Measurements from ENCODE around the gene DSC1. TPM values are rescaled to one million over a fixed set of nuclear protein-coding genes. Genes with fewer than 3 reads are reported as not detected.

The DSC1 gene
- total and polyA plus RNA-seq, 2 experiments from 2014 or later: not detected

DNA sequence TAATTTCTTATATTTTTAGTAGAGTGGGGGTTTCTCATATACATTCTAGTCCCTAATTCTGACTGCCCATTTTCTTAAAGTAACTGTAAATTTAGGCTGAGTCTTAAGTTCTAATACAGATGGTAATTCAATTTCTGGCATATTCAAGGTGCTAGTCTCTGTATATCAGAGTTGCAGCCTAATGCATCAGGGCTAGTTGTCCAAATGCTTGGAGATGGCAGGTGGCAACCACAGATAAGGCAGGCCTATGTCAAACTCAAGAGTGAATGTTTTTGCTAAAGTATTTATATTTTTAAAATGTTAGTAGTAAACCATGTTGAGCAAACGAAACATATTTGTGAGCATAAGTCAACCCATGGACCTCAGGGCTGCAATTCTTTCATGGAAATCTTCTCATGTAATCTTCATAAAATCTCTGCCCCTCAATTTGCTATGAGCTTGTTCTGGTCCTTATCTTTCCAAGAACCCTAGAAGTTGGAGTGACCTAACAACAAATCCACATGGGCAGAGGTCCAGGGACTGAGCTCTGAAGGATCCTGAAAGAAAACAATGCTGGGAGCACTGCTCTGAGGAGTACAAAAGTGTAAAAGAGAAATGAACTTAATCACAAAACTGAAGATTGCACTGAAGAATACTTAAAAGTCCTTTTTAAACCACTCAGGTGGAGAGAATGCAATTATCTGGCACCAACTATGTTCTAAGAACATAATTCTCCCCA, 33.1 kb downstream of the DSC1 start:
- Histone ChIP-seq H3K27me3 (ENCODE audit: insufficient read depth) (no peaks in the 10 kb centered on the region), H3K4me2 (no peak overlapping the region), H2AFZ (no peak overlapping the region), H3K4me3 (no peak overlapping the region), H3F3A (replicated peaks; ENCODE audit: low read depth) (no peaks in the 10 kb centered on the region), H3K27ac (ENCODE audit: low read depth) (no peak overlapping the region), H3K4me1 (ENCODE audit: insufficient read depth) (no peaks in the 10 kb centered on the region), H3K36me3 (ENCODE audit: insufficient read depth) (no peaks in the 10 kb centered on the region), H3K9me2 (ENCODE audit: insufficient read depth) (no peaks in the 10 kb centered on the region), H3K79me2 (replicated peaks; ENCODE audit: insufficient read depth) (no peaks in the 10 kb centered on the region), H4K20me1 (replicated peaks; ENCODE audit: insufficient read depth) (no peaks in the 10 kb centered on the region)
- Mint-ChIP-seq H3K9me3 (no peaks in the 10 kb centered on the region), H3K27ac (no peak overlapping the region; the same call in 1 of the 2 replicates), H3K36me3 (ENCODE audit: low read depth) (no peaks in the 10 kb centered on the region), H3K27me3 (ENCODE audit: insufficient read depth, low read depth, poor library complexity) (no peaks in the 10 kb centered on the region), H3K4me3 (no peak overlapping the region), H3K4me1 (no peaks in the 10 kb centered on the region; the same call in 2 of the 3 replicates)
- DNase-seq (ENCODE audit: low spot score): no peak
- no peak for TF ChIP-seq REST (IDR thresholded peaks at IDR 0.05; ENCODE audit: unreplicated experiment)
- TF ChIP-seq NANOG (IDR thresholded peaks at IDR 0.05; ENCODE audit: borderline replicate concordance): no peak
- TF ChIP-seq, protein P1, sequence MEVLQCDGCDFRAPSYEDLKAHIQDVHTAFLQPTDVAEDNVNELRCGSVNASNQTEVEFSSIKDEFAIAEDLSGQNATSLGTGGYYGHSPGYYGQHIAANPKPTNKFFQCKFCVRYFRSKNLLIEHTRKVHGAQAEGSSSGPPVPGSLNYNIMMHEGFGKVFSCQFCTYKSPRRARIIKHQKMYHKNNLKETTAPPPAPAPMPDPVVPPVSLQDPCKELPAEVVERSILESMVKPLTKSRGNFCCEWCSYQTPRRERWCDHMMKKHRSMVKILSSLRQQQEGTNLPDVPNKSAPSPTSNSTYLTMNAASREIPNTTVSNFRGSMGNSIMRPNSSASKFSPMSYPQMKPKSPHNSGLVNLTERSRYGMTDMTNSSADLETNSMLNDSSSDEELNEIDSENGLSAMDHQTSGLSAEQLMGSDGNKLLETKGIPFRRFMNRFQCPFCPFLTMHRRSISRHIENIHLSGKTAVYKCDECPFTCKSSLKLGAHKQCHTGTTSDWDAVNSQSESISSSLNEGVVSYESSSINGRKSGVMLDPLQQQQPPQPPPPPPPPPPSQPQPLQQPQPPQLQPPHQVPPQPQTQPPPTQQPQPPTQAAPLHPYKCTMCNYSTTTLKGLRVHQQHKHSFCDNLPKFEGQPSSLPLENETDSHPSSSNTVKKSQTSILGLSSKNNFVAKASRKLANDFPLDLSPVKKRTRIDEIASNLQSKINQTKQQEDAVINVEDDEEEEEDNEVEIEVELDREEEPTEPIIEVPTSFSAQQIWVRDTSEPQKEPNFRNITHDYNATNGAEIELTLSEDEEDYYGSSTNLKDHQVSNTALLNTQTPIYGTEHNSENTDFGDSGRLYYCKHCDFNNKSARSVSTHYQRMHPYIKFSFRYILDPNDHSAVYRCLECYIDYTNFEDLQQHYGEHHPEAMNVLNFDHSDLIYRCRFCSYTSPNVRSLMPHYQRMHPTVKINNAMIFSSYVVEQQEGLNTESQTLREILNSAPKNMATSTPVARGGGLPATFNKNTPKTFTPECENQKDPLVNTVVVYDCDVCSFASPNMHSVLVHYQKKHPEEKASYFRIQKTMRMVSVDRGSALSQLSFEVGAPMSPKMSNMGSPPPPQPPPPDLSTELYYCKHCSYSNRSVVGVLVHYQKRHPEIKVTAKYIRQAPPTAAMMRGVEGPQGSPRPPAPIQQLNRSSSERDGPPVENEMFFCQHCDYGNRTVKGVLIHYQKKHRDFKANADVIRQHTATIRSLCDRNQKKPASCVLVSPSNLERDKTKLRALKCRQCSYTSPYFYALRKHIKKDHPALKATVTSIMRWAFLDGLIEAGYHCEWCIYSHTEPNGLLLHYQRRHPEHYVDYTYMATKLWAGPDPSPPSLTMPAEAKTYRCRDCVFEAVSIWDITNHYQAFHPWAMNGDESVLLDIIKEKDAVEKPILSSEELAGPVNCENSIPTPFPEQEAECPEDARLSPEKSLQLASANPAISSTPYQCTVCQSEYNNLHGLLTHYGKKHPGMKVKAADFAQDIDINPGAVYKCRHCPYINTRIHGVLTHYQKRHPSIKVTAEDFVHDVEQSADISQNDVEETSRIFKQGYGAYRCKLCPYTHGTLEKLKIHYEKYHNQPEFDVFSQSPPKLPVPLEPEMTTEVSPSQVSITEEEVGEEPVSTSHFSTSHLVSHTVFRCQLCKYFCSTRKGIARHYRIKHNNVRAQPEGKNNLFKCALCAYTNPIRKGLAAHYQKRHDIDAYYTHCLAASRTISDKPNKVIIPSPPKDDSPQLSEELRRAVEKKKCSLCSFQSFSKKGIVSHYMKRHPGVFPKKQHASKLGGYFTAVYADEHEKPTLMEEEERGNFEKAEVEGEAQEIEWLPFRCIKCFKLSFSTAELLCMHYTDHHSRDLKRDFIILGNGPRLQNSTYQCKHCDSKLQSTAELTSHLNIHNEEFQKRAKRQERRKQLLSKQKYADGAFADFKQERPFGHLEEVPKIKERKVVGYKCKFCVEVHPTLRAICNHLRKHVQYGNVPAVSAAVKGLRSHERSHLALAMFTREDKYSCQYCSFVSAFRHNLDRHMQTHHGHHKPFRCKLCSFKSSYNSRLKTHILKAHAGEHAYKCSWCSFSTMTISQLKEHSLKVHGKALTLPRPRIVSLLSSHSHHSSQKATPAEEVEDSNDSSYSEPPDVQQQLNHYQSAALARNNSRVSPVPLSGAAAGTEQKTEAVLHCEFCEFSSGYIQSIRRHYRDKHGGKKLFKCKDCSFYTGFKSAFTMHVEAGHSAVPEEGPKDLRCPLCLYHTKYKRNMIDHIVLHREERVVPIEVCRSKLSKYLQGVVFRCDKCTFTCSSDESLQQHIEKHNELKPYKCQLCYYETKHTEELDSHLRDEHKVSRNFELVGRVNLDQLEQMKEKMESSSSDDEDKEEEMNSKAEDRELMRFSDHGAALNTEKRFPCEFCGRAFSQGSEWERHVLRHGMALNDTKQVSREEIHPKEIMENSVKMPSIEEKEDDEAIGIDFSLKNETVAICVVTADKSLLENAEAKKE (CRISPR knock-in tag; IDR thresholded peaks at IDR 0.05): no peak
- no peak for ATAC-seq
